ENCODE measurements around the gene OSM.

Gene OSM

GRCh38 chr22:30266445-30267381, at the start of gene OSM:
TSS of gene OSM (minus strand) at chr22:30266851. CDS start at chr22:30266799, 52 bp downstream.
- DNase-seq (ENCODE audit: low read depth), result peak; percentile 70

- DNase-seq (ENCODE audit: low read depth), result no peak
Measured at GRCh38 chr22:30315962-30316576, 49.4 kb upstream of the OSM start.

- no peak for DNase-seq (ENCODE audit: low read depth)
Measured at GRCh38 chr22:30314915-30315314, 48.3 kb upstream of the OSM start.

GRCh38 chr22:30313527-30314363, 47.1 kb upstream of the OSM start:
- no peak for DNase-seq (ENCODE audit: low read depth)

- DNase-seq (ENCODE audit: low read depth), result no peak
Measured at GRCh38 chr22:30312053-30312452, 45.4 kb upstream of the OSM start.

- DNase-seq (ENCODE audit: low read depth), result no peak
Measured at GRCh38 chr22:30310881-30311771, 44.5 kb upstream of the OSM start.

- no peak for DNase-seq (ENCODE audit: low read depth)
Measured at GRCh38 chr22:30309951-30310741, 43.5 kb upstream of the OSM start.

GRCh38 chr22:30308518-30309230, 42.0 kb upstream of the OSM start:
- no peak for DNase-seq (ENCODE audit: low read depth)

- DNase-seq (ENCODE audit: low read depth), result no peak
Measured at GRCh38 chr22:30308093-30308492, 41.4 kb upstream of the OSM start.

- no peak for DNase-seq (ENCODE audit: low read depth)
Measured at GRCh38 chr22:30307041-30307574, 40.5 kb upstream of the OSM start.

GRCh38 chr22:30306627-30307011, 40.0 kb upstream of the OSM start:
- no peak for DNase-seq (ENCODE audit: low read depth)

- no peak for DNase-seq (ENCODE audit: low read depth)
Measured at GRCh38 chr22:30305906-30306626, 39.4 kb upstream of the OSM start.

- no peak for DNase-seq (ENCODE audit: low read depth)
Measured at GRCh38 chr22:30305519-30305905, 38.9 kb upstream of the OSM start.

GRCh38 chr22:30304495-30305244, 38.0 kb upstream of the OSM start:
- no peak for DNase-seq (ENCODE audit: low read depth)

- no peak for DNase-seq (ENCODE audit: low read depth)
Measured at GRCh38 chr22:30302810-30303138, 36.1 kb upstream of the OSM start.

- no peak for DNase-seq (ENCODE audit: low read depth)
Measured at GRCh38 chr22:30301995-30302809, 35.6 kb upstream of the OSM start.

GRCh38 chr22:30299322-30299721, 32.7 kb upstream of the OSM start:
- DNase-seq (ENCODE audit: low read depth), result no peak
